AG09309 (cell line): ENCODE results near the gene FAM234A.

ENCODE experiments used
- DNase-seq: peaks from one replicate; pipeline ENCODE4 v3.0.0-alpha.2; 2010; ENCODE audit warnings: low read depth
- H3K4me3 ChIP-seq: 2 replicates; pipeline ENCODE4 v1.5.1; 2011; ENCODE audit warnings: mild to moderate bottlenecking, low read depth, low read length, moderate library complexity; ENCODE audit not compliant: control insufficient read depth
- CTCF ChIP-seq: IDR thresholded peaks from 2 replicates; pipeline ENCODE4 v1.5.1; 2011; ENCODE audit warnings: mild to moderate bottlenecking, low read depth, low read length, inconsistent platforms; ENCODE audit not compliant: insufficient read depth, control insufficient read depth; ENCODE audit errors: missing control alignments

FAM234A gene

GRCh38 chr16:239948-240277 is 5.3 kb downstream of the FAM234A start:
- no peak for DNase-seq
- no peak overlapping the region for H3K4me3 ChIP-seq
- no peak for TF ChIP-seq CTCF

- no peak for TF ChIP-seq CTCF
- no peak for DNase-seq
- no peak overlapping the region for H3K4me3 ChIP-seq
Measured at GRCh38 chr16:240559-240958, 5.9 kb downstream of the FAM234A start.

DNA sequence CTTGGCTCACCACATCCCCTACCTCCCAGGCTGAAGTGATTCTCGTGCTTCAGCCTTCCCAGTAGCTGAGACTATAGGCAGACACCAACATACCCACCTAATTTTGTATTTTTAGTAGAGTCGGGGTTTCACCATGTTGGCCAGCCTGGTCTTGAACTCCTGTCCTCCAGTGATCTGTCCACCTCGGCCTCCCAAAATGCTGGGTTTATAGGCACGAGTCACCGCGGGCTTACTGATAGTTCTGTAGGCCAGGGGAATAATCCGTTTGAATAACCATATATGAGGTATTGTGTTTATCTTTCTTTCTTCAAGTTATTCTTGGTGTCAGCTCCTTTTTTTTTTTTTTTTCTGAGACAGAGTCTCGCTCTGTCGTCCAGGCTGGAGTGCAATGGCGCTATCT is 7.7 kb downstream of the FAM234A start:
- TF ChIP-seq CTCF, result no peak
- H3K4me3 ChIP-seq, result no peak overlapping the region
- no peak for DNase-seq

- TF ChIP-seq CTCF, result no peak
- no peak overlapping the region for H3K4me3 ChIP-seq
- no peak for DNase-seq
Measured at GRCh38 chr16:243348-243747, 8.7 kb downstream of the FAM234A start.

GRCh38 chr16:245105-245504 is 10.5 kb downstream of the FAM234A start:
- no peak for DNase-seq
- TF ChIP-seq CTCF, result no peak
- H3K4me3 ChIP-seq, result no peak overlapping the region

- no peak for DNase-seq
- H3K4me3 ChIP-seq, result no peak overlapping the region
- no peak for TF ChIP-seq CTCF
Measured at GRCh38 chr16:247027-247426, 12.4 kb downstream of the FAM234A start.

DNA sequence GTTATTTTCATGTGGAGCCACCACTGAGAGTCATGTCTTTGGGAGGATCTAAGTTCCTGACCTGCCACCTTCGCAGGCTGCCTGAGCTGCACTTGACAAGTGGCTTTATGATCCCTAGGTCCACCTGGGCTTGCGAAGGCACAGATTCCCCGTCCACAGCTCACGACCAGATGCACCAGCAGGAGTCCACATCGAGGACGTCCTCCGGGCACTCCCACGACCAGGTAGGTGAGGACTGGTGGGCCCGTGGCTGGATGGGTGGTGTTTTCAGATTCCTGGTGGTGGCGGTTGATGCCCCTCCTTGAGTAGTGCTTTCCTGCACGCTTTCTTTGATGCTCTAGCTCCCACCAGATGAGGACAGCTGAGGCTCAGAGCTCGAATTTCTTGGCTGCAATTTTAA is 14.8 kb downstream of the FAM234A start:
- no peak overlapping the region for H3K4me3 ChIP-seq
- DNase-seq, result no peak
- TF ChIP-seq CTCF, result no peak
